ENCODE data around the gene P2RX7.
A peak's percentile ranks its signal among the peaks of the same experiment; 100 is the strongest.
"Not testable (repeated sequence)": the region's sequence is repeated elsewhere in the genome, so short reads cannot be mapped to it uniquely, and the experiment has no call there.

P2RX7 gene

DNA sequence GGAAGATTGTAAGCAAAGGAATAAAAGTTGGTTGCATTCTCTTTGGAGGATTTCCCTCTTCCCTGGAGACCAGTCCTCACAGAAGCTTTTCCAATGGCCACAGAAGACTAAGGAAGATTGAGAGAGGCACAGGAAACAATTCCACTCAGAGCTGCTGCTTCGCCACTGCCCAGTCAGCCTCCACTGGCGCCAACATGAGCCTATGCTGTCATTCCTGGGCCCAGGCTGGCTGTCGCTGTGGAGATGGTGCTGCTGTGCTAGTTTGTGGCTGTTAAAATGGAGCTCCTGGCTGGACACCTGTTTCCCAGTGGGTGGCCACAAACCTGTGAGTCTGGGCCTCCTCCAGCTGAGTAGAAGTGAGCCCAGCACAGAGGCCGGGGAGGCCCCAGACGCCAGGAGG lies 6.6 kb downstream of the P2RX7 start:
- DNase-seq, result no peak

DNA sequence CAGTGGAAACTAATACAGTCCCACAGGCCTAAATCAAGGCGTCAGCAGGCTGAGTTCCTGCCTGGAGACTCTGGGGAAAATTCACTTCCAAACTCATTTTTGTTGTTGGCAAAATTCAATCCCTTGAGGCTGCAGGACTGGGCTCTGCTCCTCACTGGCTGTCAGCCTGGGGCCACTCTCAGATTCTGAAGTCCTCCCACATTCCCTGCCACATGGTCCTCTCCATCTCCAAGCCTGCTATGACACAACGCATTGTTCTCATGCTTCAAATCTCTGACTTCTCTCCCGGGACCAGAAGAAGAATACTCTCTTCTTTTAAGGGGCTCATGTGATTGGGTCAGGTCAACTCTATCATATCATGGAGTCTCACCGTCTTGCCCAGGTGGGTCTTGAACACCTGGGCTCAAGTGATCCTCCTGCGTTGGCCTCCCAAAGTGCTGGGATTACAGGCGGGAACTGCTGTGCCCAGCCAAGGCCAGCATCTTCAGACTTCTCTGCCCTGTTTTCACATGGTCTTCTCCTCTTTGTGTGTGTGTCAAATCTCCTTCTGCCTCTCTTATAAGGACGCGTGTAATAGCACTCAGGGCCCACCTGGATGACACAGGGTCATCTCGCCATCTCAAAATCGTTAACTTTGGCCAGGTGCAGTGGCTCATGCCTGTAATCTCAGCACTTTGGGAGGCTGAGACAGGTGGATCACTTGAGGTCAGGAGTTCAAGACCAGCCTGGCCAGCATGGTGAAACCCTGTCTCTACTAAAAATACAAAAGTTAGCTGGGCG lies 9.7 kb downstream of the P2RX7 start:
- DNase-seq, result no peak

DNA sequence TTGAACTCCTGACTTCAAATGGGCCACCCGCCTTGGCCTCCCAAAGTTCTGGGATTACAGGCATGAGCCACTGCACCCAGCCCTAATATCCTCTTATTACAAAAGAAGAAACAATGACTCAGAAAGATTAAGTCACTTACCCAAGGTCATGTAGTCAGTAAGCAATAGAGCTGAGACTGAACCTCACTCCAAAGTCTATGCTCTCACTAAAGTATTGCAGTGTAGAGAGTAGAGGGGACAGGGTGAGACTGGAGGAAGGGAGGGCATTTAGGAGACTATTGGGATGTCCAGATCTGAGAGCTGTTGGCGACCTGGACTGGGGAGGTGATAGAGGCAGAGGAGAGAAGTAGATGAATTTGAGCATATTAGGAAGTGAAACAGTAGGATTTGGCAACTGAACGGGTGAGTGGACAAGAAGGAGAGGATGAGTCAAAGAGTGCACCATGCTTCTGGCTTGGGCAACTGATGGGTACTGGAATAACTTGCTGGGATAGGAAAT lies 11.8 kb downstream of the P2RX7 start:
- DNase-seq, result peak; percentile 31

DNA sequence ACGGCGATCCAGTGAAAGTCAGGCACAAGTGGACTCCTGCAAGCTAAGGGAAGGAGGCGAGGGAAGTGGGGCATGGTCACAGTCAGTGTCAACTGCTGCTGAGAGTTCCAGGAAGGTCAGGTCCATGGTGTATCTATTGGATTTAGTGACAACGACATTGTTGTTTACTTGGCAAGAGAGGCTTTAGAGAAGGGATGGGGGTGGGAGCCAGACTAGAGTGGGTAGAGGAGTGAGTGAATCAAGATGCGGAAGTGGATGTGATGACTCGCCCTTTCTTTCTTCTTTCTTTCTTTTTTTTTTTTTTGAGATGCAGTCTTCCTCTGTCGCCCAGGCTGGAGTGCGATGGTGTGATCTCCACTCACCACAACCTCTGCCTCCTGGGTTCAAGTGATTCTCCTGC lies 12.5 kb downstream of the P2RX7 start:
- no peak for DNase-seq

DNA sequence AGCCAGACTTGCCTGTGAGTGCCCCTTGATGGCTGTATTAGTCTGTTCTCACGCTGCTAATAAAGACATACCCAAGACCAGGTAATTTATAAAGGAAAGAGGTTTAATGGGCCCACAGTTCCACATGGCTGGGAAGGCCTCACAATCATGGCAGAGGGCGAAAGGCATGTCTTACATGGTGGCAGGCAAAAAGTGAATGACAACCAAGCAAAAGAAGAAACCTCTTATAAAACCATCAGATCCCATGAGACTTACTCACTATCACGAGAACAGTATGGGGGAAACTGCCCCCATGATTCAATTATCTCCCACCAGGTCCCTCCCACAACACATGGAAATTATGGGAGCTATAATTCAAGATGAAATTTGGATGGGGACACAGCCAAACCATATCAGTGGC lies 16.6 kb downstream of the P2RX7 start:
- not testable (repeated sequence) for DNase-seq

DNA sequence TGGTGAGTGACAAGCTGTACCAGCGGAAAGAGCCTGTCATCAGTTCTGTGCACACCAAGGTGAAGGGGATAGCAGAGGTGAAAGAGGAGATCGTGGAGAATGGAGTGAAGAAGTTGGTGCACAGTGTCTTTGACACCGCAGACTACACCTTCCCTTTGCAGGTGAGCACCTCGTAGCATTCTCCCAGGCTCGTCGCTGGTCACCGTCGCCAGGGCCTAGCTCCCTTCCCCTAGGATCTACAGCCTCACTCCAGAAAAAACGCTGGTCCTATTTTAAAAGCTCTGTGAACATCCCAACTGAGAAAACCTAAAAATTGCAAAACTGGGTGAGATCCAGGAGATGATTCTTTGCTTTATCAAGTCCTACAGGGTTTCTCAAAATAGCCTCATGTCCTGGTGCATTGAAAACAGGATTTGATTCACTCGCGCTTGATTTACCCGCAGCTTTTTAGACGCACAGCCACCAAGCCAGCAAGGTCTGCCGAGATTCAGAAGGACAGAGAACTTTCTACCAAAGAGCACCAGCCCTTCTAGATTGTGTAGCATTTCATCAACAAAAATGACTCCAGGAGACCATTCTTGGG lies 22.2 kb downstream of the P2RX7 start:
- DNase-seq, result no peak

DNA sequence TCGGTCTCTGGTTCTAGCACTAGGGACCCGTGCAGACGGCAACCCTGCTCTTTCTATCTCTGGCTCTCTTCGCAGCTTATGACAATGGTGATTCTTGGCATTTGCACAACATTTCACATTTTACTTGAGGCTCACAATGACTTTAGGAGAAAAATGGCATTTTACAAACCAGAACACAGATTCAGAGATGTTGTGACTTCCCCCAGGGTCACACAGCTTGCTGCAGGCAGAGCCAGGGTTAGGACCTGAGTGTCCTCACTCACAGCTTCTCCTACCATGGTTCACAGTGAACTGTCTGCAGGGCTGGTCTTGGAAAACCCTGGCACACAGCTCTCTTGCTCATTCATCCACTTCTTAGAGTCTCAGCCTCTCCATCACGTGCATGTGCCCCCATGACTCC lies 23.7 kb downstream of the P2RX7 start:
- DNase-seq, result no peak

DNA sequence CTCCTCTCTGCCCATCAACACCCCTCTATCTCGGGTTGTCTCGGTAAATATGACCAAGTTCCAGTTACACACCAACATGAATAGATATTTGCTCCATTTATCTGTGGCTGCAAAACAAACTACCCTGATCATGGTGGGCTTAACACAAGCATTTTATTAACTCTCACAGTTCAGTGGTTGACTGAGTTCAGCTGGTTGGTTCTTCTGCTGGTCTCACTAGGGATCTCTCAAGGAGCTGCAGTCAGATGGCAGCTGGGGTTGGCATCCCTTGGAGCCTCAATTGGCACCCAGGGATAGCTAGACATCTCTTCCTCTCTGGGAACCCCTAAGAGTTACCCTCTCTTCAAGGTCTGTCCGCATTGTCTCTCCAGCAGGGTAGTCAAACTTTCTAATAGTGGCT lies 25.4 kb downstream of the P2RX7 start:
- DNase-seq, result no peak

DNA sequence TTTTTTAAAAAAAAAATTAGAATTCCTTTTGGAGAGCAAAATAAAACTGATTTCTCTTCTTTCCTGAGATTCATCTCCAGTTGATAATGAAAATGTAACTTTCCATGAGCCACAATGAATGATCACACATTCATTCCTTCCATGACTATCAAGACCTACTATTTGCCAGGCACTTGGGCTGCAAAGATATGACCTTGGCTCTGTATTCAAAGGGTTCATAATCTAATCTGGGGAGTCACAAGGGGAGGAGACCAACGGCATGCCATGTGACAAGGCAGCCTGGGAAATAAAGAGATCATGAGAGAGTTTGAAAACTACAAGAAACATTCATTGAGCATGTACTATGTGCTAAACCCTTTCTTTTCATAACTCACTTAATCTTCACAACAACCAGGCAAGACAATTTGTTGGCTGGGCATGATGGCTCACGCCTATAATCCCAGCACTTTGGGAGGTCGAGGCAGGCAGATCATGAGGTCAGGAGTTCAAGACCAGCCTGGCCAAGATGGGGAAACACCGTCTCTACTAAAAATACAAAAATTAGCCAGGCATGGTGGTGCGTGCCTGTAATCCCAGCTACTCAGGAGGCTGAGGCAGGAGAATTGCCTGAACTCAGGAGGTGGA lies 26.2 kb downstream of the P2RX7 start:
- not testable (repeated sequence) for DNase-seq

DNA sequence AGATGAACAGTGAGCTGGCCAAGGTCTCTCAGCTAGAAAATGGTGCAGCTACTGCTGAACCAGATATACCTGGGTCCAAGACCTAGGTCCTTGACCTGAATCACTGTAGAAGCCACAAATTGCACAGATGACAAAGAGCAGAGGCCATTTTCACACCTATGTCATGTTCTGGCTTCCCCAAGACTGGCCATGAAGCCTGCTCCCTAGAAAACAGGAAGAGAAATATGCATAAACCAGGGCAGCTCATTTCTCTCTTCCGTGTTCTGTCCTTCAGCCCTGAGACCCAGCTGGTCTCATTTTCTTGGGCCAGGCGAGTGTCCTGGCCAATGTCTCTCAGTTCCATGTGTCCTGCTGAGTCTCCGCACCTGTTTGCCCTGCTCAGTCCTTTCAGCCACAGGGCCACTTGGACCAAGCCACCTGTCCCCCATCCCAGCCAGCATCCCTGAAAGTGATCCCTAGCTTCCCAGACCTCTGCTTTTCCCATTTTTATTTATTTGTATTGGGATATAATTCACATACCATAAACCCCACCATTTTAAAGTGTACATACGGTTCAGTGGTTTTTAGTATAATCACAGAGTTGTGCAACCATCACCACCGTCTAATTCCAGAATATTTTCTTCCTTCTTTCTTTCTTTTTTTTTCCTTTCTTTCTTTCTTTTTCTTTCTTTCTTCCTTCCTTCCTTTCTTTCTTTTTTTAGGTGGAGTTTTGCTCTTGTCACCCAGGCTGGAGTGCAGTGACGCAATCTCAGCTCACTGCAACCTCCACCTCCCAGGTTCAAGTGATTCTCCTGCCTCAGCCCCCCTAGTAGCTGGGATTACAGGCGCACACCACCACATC lies 27.0 kb downstream of the P2RX7 start:
- DNase-seq, result no peak

DNA sequence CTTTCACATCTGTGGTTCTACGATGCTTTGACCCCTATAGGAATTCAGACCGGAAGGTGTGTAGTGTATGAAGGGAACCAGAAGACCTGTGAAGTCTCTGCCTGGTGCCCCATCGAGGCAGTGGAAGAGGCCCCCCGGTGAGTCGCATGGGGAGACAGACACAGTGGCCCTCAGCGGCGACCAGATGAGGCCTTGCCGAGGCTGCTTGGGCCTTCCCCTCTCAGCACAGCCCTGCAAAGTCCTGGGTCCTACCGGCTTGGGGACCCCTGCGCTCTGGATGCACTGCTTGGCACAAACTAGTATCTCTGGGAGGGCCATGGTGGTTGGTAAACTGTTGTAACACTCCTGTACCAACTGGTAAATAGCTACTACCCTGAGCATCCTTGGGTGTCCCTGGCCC lies 29.7 kb downstream of the P2RX7 start:
- DNase-seq, result no peak

DNA sequence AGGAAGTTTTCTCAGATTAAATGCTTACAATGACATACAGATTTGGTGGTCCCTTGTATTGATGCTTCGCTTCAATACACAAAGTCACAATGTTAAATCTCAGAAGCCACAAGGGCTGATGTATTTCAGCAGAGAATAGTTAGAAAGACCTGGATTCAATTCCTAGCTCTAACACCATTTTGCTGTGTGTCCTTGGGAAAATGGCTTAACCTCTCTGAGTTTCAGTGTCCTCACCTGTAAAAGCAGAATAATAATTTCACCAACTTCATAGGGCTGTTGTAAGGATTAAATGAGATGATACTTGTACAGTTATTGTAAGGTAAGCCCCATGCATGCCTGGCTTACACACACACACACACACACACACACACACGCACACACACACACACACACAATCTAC lies 30.3 kb downstream of the P2RX7 start:
- DNase-seq, result no peak

DNA sequence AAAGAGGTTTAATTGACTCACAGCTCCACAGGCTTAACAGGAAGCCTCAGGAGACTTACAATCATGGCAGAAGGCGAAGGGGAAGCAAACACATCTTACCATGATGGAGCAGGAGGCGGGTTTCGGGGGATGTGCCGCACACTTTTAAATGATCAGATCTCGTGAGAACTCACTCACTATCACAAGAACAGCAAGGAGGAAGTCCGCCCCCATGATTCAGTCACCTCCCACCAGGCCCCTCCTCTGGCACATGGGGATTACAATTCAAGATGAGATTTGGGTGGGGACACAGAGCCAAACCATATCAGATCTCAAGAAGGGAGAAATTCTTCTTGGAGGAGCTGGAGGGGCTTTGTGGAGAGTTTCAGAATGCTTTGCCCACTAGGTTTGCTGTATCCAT lies 32.2 kb downstream of the P2RX7 start:
- DNase-seq, result not testable (repeated sequence)

DNA sequence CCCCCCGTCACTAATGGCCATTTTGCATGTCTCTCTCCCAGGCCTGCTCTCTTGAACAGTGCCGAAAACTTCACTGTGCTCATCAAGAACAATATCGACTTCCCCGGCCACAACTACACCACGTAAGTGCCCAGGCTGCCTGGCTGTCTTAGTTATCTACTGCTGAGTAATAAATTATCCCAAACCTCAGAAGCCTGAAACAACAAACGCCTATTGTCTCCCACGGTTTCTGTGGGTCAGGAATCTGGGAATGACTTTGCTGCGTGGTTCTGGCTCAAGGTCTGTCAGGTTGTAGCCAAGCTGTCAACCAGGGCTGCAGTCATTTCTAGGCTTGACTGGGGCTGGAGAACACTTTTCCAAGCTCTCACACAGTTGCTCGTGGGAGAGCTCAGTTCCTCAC lies 32.6 kb downstream of the P2RX7 start:
- DNase-seq, result no peak

DNA sequence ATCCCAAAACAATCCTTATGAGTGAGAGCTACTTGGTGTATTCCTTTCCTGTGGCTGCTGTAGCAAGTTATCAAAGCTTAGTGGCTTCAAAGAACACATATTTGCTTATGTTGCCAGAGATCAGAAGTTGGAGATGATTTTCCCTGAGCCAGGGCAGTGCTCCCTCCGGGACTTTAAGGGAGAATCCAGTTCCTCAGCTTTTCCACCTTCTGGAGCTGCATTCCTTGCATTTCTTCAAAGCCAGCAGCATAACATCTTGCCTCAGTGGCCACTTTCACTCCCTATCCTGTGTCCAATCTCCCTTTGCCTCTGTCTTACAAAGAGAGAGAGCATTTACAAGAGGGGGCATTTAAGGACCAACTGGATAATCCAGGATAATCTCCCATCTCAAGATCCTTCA lies 33.7 kb downstream of the P2RX7 start:
- DNase-seq, result no peak

DNA sequence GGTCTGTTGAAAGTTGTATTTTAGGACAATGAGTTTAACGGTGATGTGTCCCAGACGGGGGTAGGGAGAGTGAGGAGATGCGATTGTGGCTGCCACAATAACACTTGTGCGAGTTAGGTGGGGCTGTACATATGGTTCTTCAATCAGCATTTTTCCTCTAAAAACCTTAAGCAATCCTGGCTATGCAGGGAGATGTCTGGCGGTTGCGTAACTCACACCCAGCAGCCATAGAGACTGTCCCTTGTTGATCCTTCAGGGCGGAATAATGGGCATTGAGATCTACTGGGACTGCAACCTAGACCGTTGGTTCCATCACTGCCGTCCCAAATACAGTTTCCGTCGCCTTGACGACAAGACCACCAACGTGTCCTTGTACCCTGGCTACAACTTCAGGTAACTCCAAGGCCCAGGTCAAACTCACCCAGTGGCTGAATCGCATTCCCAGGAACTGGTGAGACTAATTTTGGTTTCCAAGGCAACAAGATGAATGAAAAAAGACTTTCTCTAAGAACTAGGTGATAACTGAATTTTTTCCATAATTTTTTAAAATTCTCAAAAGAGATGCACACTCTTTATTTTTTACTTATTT lies 34.6 kb downstream of the P2RX7 start:
- peak; percentile 25 for DNase-seq

DNA sequence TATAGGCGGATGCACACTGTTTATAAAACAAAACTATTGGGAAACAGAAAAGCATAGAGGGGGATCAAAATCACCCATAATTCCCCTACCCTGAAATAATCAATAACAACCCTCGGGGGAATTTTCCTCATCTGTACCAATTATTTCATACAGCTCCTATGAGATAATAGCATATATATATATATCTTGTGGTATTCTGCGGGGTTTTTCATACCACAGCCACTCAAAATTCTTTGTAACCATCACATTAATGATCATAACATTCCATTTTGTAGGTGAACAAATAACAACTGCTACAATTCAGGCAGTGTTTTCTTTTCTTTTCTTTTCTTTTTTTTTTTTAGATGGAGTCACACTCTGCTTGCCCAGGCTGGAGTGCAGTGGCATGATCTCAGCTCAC lies 35.3 kb downstream of the P2RX7 start:
- DNase-seq, result no peak

DNA sequence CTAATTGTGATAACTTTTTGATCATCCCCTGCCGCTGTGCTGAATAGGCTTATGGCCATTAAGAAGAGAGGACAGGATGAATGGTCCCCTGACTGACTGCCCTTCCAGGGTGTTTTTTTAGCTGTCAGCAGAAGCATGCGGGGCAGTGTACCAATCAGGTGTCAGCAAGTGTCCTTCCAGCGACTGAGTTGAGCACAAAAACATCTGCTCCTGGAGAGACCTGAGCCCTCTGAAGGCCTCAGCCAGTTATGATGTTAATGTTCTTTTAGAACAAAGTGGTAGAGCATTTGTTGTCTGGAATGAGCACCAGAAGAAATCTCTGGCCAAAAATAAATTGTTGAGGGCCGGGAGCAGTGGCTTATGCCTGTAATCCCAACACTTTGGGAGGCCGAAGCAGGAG lies 37.5 kb downstream of the P2RX7 start:
- no peak for DNase-seq

DNA sequence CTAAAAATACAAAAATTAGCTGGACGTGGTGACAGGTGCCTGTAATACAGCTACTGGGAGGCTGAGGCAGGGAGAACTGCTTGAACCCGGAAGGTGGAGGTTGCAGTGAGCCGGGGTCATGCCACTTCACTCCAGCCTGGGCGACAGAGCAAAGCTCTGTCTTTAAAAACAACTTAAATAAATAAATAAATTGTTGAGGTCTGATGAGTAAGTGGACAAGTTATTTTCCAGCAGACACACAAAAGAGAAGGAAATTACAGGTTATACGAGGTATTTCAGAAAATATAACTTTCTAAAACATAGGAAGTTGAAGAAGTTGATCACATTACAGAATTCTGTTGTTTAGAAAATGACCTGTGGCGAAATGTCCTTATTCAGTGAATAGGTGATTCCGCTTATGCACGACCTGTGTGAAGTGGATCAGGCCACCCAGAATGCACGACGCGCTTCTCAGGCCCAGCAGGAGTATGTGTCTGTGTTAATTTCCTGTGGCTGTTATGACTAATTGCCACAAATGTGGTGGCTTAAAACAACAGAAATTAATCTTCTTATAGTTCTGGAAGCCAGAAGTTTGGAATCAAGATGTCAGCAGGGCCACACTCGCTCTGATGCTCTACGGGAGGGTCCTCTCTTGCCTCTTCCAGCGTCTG lies 38.1 kb downstream of the P2RX7 start:
- peak; percentile 24 for DNase-seq

DNA sequence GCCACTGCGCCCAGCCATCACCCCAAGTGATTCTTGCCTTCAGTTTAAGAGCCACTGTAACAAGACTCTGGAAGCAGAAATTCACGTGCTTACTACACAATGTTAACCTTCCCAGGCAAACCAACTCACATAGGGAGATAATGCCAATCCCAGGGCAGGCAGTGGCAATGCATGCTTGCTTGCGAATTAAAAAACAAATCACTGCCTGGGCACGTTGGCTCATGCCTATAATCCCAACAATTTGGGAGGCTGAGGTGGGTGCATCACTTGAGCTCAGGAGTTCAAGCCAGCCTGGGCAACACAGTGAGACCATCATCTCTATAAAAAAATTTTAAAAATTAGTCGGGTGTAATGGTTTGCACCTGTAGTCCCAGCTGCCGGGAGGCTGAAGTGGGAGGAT lies 39.5 kb downstream of the P2RX7 start:
- DNase-seq, result no peak

DNA sequence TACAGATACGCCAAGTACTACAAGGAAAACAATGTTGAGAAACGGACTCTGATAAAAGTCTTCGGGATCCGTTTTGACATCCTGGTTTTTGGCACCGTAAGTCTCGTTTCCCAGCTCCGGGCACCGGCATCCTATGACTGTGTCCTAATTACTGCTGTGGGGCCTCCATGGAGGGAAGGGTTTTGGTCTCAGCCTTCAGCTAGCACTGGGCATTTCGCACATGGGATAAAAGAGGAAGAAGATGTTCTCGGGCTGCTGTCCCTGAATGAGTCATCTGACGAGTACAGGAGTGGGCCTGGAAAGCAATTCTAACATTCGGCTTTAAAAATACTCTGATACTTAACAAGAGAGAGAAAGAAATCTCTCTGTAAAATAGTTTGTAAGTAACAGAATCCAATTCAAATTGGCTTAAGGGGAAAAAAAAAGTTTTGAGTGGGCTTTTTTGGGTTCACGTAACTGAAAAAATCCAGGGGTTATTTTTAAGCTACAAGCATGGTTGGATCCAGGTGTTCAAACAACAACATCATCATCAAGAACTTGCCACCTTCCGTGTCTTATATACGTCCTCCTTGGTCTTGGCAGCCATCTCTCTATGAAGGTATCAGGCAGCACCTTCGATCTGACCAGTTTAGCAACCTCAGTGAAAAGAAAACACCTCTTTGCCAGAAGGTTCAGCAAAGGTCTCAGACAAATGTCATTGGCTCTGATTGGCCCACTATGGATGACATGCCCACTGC lies 42.9 kb downstream of the P2RX7 start:
- DNase-seq, result no peak
